H54 (cell line): ENCODE results near the gene DCDC2.
"Not testable (repeated sequence)": the region's sequence is repeated elsewhere in the genome, so short reads cannot be mapped to it uniquely, and the experiment has no call there.

Experiments used
- DNase-seq: peaks from one replicate; pipeline ENCODE4 v3.0.0; 2011; ENCODE audit warnings: low spot score, mixed read lengths; ENCODE audit not compliant: insufficient read length
- FAIRE-seq: peaks from 3 replicates; lab custom pipeline; 2011; peaks lifted over from hg19 to GRCh38; lab: Jason Lieb, UNC
- POLR2A ChIP-seq: IDR thresholded peaks from 2 replicates; pipeline ENCODE4 v1.6.1; 2011; ENCODE audit warnings: low read depth, mild to moderate bottlenecking, low read length

Gene DCDC2

DNA sequence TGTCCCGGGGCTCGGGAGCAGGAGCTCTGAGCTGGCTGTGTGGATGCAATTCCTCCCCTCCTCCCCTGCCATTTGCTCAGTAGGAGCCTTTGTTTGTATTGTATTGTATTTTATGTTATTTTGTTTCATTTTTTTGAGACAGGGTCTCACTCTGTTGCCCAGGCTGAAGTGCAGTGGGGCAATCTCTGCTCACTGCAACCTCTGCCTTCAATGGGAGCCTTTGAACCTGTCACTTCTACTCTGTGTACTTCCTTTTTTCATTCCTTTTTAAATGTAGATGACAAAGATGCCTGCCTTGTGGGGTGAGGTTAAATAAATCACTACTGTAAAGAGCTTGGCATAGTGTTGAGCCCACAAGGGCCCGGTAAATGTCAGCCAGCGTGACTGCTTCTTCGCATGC is 70.6 kb downstream of the DCDC2 start:
- FAIRE-seq (no peak), DNase-seq (no peak)
- no peak for TF ChIP-seq POLR2A

GRCh38 chr6:24284006-24284405 is 73.9 kb downstream of the DCDC2 start:
- no peak for TF ChIP-seq POLR2A
- no peak for FAIRE-seq
- DNase-seq, result no peak

DNA sequence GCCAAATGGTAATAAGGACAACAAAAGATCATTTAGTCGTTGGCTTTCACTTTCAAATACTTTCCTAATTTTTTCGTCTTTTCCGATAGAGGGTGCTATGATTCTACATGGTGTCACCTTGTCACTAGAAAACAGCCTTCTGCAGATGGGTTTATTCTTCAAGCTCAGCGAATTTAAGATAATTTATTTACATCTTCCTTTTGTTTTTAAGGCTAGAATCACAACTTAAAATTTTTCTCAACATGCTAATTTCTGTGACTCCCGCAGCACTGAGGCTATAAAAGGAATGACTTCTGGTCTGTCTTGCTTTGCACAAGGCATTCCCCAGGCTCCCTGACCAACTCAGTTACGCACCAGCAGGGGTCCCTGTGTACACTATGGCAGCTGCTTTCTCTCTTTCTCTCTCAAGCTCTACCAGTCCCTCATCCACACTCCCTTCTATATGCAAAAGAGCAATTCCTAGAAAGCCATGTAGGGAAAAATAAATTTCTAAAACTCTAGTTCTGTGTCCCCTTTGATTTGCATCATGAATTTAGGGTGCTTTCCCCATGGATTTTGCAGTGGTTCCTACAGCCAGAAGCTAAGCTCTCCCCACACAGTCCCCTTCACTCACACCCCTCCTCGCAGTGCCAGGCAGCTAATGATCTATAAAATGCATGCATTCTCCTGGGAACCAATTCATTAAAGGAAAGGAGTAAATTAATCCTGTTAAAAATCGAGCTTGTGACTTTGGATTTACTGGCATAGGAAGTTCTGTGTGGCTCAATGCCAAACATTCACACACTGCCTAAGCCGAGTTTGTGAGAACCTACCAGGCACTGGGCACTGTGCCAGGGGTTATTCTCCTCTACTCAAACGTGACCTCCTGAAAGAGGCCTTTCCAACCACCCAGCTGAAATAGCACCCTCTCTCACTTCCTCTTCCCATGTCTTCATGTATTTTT is 74.5 kb downstream of the DCDC2 start:
- DNase-seq (peak; percentile 57), FAIRE-seq (peak; percentile 86)
- TF ChIP-seq POLR2A, result no peak

DNA sequence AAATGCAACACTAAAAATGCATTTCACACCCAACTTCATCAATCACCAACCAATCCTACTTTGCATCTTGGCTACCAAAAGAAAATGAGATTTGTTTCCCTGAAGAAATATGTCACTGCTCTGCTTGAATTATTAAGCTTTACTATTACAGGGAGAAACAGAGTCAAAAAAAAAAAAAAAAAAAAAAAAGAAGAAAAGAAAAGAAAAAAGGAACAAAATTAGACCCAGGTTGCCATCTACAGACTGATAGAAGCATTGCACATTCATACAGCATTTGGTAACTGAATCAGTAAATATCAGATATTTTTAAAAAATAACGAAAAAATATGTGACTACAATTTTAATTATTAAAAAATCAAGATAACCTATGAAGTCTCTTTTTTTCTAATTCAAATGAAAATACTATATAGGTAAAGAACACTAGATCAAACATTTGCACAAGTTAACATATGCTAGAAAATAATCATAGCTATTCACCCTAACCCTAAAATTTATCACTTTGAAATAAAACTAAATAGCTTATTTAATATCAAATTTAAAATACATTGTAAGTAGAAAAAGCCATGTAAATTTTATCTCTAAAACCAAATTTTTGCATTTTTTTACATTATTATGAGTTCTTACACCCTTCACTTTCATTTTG is 83.3 kb downstream of the DCDC2 start:
- no peak for DNase-seq
- no peak for FAIRE-seq
- TF ChIP-seq POLR2A, result no peak

- TF ChIP-seq POLR2A, result no peak
- FAIRE-seq, result peak; percentile 43
- DNase-seq, result no peak
Measured at GRCh38 chr6:24273096-24273870, 84.6 kb downstream of the DCDC2 start.

- DNase-seq, result no peak
- TF ChIP-seq POLR2A, result no peak
- no peak for FAIRE-seq
Measured at GRCh38 chr6:24272553-24272952, 85.3 kb downstream of the DCDC2 start.

GRCh38 chr6:24272148-24272547 is 85.7 kb downstream of the DCDC2 start:
- TF ChIP-seq POLR2A, result no peak
- no peak for DNase-seq
- no peak for FAIRE-seq

GRCh38 chr6:24270011-24270410 is 87.8 kb downstream of the DCDC2 start:
- TF ChIP-seq POLR2A, result no peak
- DNase-seq (no peak), FAIRE-seq (no peak)

- not testable (repeated sequence) for FAIRE-seq, DNase-seq
Measured at GRCh38 chr6:24258214-24258613, 99.6 kb downstream of the DCDC2 start.

DNA sequence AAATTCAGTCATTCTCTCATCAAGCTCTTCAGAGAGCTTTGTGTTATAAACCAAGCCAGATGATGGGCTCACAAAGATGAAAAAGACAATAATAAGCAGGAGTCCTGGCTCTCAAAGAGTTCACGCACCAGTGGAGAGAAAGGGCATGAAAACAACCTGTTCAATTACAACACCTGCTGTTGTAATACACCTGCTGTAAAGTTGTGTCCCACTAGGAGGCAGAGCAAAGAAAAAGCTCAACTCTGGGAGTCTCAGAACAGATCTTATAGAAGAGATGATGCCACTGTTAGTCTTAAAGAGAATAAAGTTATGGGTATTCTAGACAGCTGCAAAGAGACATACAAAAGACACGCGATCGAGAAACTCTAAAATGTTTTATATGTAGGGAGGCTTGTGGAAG is 100.6 kb downstream of the DCDC2 start:
- TF ChIP-seq POLR2A, result no peak
- FAIRE-seq (no peak), DNase-seq (no peak)

DNA sequence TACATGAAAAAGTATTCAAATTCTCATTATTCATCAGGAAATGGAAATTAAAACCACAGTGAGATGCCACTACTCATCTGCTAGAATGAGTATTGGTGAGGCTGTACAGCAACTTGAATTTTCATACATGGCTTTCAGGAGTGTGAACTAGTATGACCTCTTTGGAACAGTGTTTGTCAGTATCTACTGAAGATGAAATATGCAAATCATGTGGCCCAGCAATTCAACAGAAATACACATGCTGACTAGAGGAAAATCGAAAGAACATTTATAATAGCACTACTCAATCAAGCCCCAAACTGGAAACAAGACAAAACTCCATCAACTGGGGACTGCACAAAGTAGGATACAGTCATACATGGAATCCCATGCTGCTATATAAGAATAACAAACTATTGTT is 102.2 kb downstream of the DCDC2 start:
- DNase-seq (no peak), FAIRE-seq (no peak)
- no peak for TF ChIP-seq POLR2A

DNA sequence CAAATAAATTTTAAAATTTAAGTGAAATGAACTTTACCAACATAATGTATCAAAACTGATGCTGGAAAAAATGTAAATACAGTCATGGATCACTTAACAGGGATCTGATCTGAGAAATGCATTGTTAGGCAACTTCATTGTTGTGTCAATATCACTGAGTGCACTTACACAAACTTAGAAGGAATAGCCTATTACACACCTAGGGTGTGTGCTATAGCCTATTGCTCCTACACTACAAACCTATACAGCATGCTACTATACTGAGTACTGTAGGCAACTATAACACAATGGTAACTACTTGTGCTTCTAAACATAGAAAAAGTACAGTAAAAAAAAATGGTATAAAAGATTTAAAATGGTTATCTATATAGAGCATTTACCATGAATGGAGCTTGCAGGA is 104.5 kb downstream of the DCDC2 start:
- FAIRE-seq, result no peak

GRCh38 chr6:24252280-24252679 is 105.6 kb downstream of the DCDC2 start:
- DNase-seq (no peak), FAIRE-seq (no peak)
- TF ChIP-seq POLR2A, result no peak

More for the DNA sequence above, 104.5 kb downstream of the DCDC2 start:
- no peak for TF ChIP-seq POLR2A
- DNase-seq, result no peak

DNA sequence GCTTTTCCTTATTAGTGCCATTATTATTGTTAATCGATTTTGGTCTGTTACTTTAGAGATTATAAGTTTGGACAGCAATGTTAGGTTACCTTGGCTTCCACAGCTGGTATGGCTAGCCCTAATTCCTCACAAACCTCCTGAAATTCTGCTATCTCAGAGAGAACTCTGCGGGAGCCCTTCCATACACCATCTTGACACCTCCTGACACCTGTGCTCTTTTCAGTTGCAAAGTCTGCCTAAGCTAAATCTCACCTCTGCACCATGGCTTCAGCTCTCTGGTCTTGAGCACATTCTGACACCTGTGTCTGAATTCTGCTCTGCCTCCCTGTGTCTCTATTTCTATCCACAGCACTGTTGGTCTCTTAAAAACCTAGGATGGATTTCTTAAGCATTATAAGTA is 106.5 kb downstream of the DCDC2 start:
- DNase-seq (no peak), FAIRE-seq (no peak)
- no peak for TF ChIP-seq POLR2A
